ENCODE measurements around the gene C17orf107.

C17orf107 gene

GRCh38 chr17:4891411-4892410, 7.6 kb upstream of the C17orf107 start:
- TF ChIP-seq, protein P1, sequence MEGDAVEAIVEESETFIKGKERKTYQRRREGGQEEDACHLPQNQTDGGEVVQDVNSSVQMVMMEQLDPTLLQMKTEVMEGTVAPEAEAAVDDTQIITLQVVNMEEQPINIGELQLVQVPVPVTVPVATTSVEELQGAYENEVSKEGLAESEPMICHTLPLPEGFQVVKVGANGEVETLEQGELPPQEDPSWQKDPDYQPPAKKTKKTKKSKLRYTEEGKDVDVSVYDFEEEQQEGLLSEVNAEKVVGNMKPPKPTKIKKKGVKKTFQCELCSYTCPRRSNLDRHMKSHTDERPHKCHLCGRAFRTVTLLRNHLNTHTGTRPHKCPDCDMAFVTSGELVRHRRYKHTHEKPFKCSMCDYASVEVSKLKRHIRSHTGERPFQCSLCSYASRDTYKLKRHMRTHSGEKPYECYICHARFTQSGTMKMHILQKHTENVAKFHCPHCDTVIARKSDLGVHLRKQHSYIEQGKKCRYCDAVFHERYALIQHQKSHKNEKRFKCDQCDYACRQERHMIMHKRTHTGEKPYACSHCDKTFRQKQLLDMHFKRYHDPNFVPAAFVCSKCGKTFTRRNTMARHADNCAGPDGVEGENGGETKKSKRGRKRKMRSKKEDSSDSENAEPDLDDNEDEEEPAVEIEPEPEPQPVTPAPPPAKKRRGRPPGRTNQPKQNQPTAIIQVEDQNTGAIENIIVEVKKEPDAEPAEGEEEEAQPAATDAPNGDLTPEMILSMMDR (IDR thresholded peaks at IDR 0.05; ENCODE audit: low read depth, low read length) = no peak
- no peak overlapping the region for H3K4me3 ChIP-seq (ENCODE audit: low read depth, low read length)

DNA sequence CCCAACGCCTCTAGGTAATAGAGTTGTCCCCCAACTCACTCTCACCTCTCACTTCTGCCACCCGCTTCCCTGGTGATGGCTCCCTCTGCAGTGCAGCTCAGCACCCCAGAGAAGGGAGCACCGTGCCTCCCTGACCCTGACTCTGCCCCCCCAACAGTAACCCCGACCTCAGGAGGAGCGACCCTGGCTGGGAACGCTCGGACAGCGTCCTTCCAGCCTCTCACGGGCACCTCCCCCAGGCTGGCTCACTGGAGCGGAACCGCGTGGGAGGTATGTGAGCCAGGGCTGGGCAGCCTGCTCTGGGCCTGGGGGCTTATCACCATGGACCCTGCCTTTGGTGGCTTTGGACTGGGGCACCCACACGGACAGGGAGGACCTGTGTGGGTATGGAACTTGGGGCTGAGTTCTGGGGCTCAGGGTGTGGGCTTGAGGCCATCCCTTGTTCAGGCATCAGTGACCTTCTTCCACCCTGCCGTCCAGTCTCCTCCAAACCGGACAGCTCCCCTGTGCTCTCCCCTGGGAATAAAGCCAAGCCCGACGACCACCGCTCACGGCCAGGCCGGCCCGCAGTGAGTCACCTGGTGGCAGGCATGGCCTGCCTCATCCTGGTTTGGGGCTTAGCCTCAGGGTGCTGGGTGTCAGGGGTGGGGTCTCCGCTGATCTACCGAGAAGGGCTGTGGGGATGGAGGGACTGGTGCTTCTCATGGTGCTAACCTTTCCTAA, 6.7 kb upstream of the C17orf107 start:
- TF ChIP-seq, protein P1 (IDR thresholded peaks at IDR 0.05; ENCODE audit: low read depth, low read length) = no peak
- no peak overlapping the region for H3K4me3 ChIP-seq (ENCODE audit: low read depth, low read length)

DNA sequence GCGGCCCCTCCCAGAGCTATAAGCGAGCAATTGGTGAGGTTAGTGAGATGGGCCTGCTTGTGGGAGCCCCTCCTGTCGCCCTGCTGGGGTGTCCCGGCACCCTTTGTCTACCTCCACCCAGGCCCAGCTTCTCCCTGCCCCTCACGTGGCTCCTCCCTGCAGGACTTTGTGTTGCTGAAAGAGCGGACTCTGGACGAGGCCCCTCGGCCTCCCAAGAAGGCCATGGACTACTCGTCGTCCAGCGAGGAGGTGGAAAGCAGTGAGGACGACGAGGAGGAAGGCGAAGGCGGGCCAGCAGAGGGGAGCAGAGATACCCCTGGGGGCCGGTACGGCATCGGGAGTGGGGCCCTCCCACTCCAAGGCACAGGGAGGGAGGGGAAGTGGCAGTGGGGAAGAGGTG, 6.1 kb upstream of the C17orf107 start:
- TF ChIP-seq, protein P1 (IDR thresholded peaks at IDR 0.05; ENCODE audit: low read depth, low read length) = no peak

GRCh38 chr17:4893721-4894560, 5.4 kb upstream of the C17orf107 start:
- no peak overlapping the region for H3K4me3 ChIP-seq (ENCODE audit: low read depth, low read length)
- TF ChIP-seq, protein P1 (IDR thresholded peaks at IDR 0.05; ENCODE audit: low read depth, low read length) = no peak

More for the DNA sequence above, 6.1 kb upstream of the C17orf107 start:
- no peak overlapping the region for H3K4me3 ChIP-seq (ENCODE audit: low read depth, low read length)

GRCh38 chr17:4895121-4895520, 4.2 kb upstream of the C17orf107 start:
- TF ChIP-seq, protein P1 (IDR thresholded peaks at IDR 0.05; ENCODE audit: low read depth, low read length) = no peak
- H3K4me3 ChIP-seq (ENCODE audit: low read depth, low read length) = no peak overlapping the region

DNA sequence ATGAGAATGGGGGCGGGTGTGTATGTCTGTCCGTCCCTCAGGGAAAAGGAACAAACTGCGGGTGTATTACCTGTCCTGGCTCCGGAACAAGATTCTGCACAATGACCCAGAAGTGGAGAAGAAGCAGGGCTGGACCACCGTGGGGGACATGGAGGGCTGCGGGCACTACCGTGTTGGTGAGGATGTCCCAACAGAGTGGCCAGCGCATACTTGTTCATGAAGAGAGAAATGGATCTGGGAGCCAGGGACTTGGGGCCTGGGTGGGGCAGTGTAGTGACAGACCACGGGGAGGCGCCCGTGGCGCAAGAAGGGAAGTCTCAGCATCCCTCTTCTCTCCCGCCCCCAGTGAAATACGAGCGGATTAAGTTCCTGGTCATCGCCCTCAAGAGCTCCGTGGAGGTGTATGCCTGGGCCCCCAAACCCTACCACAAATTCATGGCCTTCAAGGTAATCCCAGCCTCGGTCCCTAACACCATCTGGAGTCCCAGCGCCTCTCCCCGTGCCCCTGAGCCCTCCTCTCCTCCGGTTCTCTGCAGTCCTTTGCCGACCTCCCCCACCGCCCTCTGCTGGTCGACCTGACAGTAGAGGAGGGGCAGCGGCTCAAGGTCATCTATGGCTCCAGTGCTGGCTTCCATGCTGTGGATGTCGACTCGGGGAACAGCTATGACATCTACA, 3.5 kb upstream of the C17orf107 start:
- TF ChIP-seq, protein P1 (IDR thresholded peaks at IDR 0.05; ENCODE audit: low read depth, low read length) = no peak
- H3K4me3 ChIP-seq (ENCODE audit: low read depth, low read length) = no peak overlapping the region

Data from WI38 (cell line).